ENCODE data around the gene COL10A1.
A peak's percentile ranks its signal among the peaks of the same experiment; 100 is the strongest.

The COL10A1 gene

DNA sequence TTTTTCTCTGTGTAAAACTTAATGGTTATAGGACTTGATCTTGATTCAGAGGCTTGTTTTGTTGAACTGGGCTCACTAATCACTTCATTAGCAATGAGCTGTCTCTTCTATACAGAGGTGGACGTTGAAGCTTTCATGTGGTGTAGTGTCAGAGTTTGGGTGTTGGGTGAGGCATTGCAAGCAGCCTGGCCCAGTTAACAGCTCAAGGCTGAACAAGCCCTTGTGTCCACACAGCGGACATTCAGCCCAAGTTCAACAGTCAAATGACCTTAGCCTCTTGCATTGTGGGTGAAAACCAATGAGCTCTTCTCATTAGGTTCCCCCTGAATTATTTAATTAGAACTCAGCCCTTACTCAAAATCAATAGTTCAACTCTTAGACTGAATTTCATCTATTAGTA, 12.5 kb downstream of the COL10A1 start:
- Histone ChIP-seq H3K9me2 (replicated peaks; ENCODE audit: control insufficient read depth, low read length) (no peaks in the 10 kb centered on the region), H3K27me3 (ENCODE audit: control insufficient read depth, low read length) (no peaks in the 10 kb centered on the region)

DNA sequence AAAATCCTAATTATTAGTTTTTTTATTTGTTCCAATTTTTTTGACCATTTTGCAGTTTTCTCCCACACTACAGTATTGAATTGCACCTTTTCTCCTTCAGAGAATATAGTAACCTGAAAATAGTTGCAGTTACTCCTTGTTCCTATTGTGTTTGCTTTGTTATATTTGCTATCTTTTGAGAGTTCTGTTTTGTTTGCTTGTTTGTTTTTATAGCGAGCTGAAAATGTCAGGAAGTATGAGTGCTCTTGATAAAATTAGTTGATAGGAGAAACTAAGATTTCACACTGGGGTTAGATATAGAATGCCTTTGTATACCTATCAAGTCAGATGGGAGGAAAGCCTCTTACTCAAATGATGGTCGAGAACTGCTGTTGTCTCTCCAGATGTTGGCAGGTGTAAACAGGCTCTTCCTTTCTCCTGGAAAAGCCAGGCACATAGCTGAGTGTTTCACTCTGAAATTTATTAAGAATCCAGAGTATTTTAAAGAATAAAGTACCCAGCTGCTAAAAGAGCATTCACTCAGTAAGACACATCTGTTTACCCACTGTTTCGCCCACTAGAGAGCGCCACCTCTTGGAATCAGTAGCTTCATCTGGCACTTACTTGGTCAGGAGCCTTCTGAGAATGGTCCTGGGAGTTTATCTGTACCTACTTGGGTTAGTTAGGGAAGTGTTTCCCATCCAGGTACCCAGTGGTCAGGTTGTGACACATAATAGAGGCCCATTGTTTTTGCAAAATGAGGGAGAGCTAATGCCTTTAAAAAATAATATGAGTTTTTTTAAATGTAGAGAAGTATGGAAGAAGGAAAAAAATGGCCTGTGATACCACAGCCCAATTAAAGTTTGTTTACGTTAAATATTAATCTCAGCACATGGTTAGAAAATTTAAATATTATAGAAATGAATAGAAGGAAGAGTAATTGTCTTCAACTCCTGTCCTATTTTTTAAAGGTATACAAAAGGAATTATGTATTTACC, 14.1 kb downstream of the COL10A1 start:
- Histone ChIP-seq H3F3A (ENCODE audit: control insufficient read depth, insufficient read depth) (no peaks in the 10 kb centered on the region), H3K9me3 (ENCODE audit: control insufficient read depth, insufficient read depth, low read length) (no peaks in the 10 kb centered on the region), H3K4me1 (ENCODE audit: control insufficient read depth, low read length) (no peaks in the 10 kb centered on the region), H3K9me2 (replicated peaks; ENCODE audit: control insufficient read depth, low read length) (no peaks in the 10 kb centered on the region), H3K4me3 (ENCODE audit: low read length) (no peak overlapping the region), H3K27me3 (ENCODE audit: control insufficient read depth, low read length) (no peaks in the 10 kb centered on the region), H3K36me3 (ENCODE audit: control insufficient read depth, low read length) (peaks cover 25% of the 10 kb centered on the region; the same call in 1 of the 2 replicates), H3K79me2 (ENCODE audit: control insufficient read depth, low read length) (no peaks in the 10 kb centered on the region), H4K20me1 (ENCODE audit: control insufficient read depth, insufficient read depth, low read depth, low read length) (no peaks in the 10 kb centered on the region), H3K4me2 (ENCODE audit: low read length) (no peak overlapping the region), H3K27ac (ENCODE audit: low read depth, low read length) (no peak overlapping the region)
- no peak for TF ChIP-seq EZH2phosphoT487 (IDR thresholded peaks at IDR 0.05; ENCODE audit: borderline replicate concordance, low read length)
- TF ChIP-seq, protein P1, sequence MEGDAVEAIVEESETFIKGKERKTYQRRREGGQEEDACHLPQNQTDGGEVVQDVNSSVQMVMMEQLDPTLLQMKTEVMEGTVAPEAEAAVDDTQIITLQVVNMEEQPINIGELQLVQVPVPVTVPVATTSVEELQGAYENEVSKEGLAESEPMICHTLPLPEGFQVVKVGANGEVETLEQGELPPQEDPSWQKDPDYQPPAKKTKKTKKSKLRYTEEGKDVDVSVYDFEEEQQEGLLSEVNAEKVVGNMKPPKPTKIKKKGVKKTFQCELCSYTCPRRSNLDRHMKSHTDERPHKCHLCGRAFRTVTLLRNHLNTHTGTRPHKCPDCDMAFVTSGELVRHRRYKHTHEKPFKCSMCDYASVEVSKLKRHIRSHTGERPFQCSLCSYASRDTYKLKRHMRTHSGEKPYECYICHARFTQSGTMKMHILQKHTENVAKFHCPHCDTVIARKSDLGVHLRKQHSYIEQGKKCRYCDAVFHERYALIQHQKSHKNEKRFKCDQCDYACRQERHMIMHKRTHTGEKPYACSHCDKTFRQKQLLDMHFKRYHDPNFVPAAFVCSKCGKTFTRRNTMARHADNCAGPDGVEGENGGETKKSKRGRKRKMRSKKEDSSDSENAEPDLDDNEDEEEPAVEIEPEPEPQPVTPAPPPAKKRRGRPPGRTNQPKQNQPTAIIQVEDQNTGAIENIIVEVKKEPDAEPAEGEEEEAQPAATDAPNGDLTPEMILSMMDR (IDR thresholded peaks at IDR 0.05; ENCODE audit: low read depth, low read length, poor library complexity, severe bottlenecking) = peak; percentile 68

More for the DNA sequence above, 12.5 kb downstream of the COL10A1 start:
- Histone ChIP-seq H3F3A (ENCODE audit: control insufficient read depth, insufficient read depth) (no peaks in the 10 kb centered on the region), H3K4me1 (ENCODE audit: control insufficient read depth, low read length) (no peaks in the 10 kb centered on the region), H3K4me2 (ENCODE audit: low read length) (no peak overlapping the region), H3K27ac (ENCODE audit: low read depth, low read length) (no peak overlapping the region), H3K4me3 (ENCODE audit: low read length) (no peak overlapping the region), H3K79me2 (ENCODE audit: control insufficient read depth, low read length) (no peaks in the 10 kb centered on the region), H3K36me3 (ENCODE audit: control insufficient read depth, low read length) (peaks cover 28% of the 10 kb centered on the region), H3K9me3 (ENCODE audit: control insufficient read depth, insufficient read depth, low read length) (no peaks in the 10 kb centered on the region), H4K20me1 (ENCODE audit: control insufficient read depth, insufficient read depth, low read depth, low read length) (no peaks in the 10 kb centered on the region)
- TF ChIP-seq, protein P1 (IDR thresholded peaks at IDR 0.05; ENCODE audit: low read depth, low read length, poor library complexity, severe bottlenecking) = no peak
- TF ChIP-seq EZH2phosphoT487 (IDR thresholded peaks at IDR 0.05; ENCODE audit: borderline replicate concordance, low read length) = no peak

DNA sequence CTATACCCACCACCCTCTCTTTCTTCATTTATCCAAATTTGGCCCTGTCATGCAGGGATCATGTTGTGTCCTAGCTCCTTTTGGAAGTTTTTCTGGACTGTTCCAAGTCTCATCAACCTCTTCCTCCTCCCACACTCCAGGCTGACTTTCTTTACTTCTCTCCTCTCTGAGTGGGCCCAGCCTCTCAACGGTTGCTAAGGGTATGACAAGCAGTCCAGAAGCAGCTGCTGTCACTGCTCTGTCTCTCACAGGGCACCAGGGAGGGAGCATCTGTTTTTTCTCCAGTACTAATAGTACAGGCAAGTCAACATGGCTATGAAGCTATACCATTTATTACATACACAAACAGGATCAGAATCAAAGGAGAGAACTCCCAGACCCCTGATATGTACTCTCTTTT, 17.1 kb downstream of the COL10A1 start:
- Histone ChIP-seq H3K4me2 (ENCODE audit: low read length) (no peak overlapping the region), H3K27me3 (ENCODE audit: control insufficient read depth, low read length) (no peaks in the 10 kb centered on the region), H3K36me3 (ENCODE audit: control insufficient read depth, low read length) (peaks cover 22% of the 10 kb centered on the region; the same call in 1 of the 2 replicates), H3K4me1 (ENCODE audit: control insufficient read depth, low read length) (no peaks in the 10 kb centered on the region), H3K79me2 (ENCODE audit: control insufficient read depth, low read length) (no peaks in the 10 kb centered on the region), H4K20me1 (ENCODE audit: control insufficient read depth, insufficient read depth, low read depth, low read length) (no peaks in the 10 kb centered on the region), H3K9me3 (ENCODE audit: control insufficient read depth, insufficient read depth, low read length) (no peaks in the 10 kb centered on the region), H3K27ac (ENCODE audit: low read depth, low read length) (no peak overlapping the region), H3K9me2 (replicated peaks; ENCODE audit: control insufficient read depth, low read length) (no peaks in the 10 kb centered on the region), H3F3A (ENCODE audit: control insufficient read depth, insufficient read depth) (no peaks in the 10 kb centered on the region), H3K4me3 (ENCODE audit: low read length) (no peak overlapping the region)
- TF ChIP-seq, protein P1 (IDR thresholded peaks at IDR 0.05; ENCODE audit: low read depth, low read length, poor library complexity, severe bottlenecking) = no peak
- TF ChIP-seq EZH2phosphoT487 (IDR thresholded peaks at IDR 0.05; ENCODE audit: borderline replicate concordance, low read length) = no peak
